HG02610 (cell line): ENCODE measurements around the gene EXOC2.
"Not testable (repeated sequence)": the region's sequence is repeated elsewhere in the genome, so short reads cannot be mapped to it uniquely, and the experiment has no call there.

Source experiments
- ATAC-seq: cut with Tn5 transposase; IDR thresholded peaks from one replicate; pipeline ENCODE4 v1.9.1; 2021; ENCODE audit warnings: mild to moderate bottlenecking, moderate library complexity; ENCODE audit not compliant: unreplicated experiment

Gene EXOC2

DNA sequence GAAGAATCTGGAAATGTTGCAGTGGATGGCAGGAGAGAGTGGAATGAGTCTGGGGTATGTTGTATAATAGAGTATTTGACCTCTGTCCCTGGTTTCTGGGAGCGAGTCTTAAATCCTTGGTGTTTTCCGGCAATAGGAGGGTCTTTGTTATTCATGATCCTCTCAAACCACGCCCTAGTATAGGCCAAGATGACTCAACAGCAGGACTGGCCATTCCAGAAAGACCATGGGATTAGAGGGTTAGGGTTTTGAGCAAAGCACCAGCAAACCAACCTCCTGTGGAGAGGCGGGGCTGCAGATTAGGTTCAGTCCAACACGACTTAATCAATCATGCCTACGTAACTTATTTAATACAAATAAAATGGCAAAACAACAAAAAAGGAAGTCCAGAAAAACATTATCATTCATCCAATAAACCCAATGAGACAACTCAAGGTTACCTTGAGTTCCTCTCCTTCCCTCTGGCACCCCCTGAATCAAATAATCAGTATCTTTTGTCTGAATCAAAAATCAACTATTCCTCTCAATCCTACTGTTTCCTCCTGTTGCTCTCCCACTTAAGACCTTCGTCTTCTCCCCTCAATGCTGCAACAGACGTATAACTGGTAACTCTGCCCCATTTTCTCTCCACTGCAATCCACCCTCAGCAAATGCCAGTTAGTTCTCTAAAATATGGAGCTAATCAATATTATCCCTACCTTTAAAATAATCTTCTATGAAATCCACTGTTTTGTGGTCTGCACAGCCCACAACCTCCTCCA is 51.5 kb downstream of the EXOC2 start:
- ATAC-seq = no peak

DNA sequence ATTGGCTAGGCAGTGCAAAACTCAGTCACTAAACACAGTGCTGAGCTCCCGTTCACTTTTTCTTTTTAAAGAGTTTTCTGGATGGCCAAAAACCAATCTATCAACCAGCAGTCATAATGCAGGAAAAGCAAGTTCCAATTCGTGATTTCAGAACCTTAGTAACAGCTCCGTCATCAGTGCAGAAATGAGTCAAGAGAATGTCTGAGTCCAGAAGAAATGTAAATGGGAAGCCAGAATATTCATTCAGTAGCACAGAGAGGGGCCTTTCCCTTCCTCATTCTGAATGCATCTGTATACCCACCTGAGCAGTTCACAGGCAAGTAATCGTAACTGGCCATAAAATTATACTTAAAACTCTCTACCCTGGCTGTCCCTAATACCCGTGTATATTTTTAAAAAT is 56.5 kb downstream of the EXOC2 start:
- peak; percentile 85 for ATAC-seq

DNA sequence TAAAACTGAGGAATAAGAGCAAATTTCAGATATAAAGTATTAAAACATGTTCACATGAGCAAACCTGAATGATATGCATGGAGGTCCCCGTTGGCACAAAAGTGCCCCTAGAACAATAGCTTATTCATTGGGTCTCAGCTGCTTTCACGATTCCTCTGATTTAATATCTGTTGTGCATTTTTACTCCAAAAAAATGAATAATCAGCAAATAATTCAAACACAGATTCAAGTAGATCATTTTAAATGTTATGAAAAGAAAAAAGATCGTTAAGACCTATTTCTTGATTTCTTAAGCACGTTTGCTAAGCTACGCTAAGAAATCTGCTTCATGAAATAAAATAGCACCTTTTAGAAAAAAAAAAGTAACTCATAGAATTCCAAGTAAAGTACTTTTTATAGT is 57.7 kb downstream of the EXOC2 start:
- ATAC-seq = no peak

GRCh38 chr6:633611-634010 is 59.3 kb downstream of the EXOC2 start:
- no peak for ATAC-seq

GRCh38 chr6:628766-629165 is 64.2 kb downstream of the EXOC2 start:
- ATAC-seq = peak; percentile 49

DNA sequence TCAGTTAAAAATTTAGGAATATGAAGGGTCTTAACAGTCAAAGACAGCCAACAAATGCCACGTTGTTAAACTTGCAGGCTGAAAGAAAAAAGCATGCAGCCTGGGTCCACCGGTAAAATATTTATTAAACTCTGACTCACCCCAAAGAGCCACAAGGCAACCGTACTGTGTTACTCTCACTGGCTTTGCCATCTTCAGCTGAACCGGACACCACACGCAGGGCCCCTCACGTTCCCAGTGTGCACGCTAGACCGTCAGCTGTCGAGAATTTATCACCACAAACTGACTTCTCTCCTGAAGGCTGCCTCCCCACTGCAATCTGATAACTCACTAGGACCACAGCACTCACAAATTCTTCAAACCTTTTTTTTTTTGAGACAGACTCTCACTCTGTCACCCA is 66.7 kb downstream of the EXOC2 start:
- ATAC-seq = no peak

- no peak for ATAC-seq
Measured at GRCh38 chr6:624979-625378, 68.0 kb downstream of the EXOC2 start.

DNA sequence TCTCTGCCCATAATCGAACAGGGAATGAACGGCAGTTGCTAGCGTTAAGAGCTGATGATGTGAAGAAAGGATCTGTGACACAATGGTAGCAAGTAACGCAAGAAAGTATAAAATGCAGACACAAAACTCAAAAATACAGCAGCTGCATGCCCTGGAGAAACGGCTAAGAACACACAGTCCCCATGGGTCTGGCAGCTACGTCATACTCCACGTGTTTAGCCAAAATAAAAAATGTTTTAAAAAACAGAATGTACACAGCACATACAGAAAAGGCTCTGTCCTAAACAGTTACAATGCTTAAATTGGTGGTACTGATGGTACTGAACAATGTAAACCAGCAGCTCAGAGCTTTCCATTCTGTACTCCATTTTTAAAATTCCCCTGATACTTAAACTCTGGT is 70.5 kb downstream of the EXOC2 start:
- no peak for ATAC-seq

DNA sequence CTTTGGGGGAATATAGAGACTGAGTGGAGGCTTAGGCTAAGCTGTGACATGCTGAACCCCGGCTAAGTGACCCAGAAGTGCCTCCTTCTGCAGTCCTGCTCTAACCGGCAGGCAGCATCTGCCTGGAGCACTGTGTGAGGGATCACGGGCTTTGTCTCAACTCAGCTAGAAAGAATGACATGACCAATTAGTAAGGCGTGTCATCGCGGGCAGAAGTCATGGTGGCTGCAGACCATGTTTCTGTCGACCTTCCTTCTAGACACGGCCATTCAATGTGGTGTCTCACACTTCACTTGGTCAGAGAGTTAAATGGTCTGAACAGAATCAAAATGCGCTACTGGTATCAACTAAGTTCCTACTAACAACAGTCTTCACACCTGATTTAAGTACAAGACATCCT is 71.0 kb downstream of the EXOC2 start:
- no peak for ATAC-seq

DNA sequence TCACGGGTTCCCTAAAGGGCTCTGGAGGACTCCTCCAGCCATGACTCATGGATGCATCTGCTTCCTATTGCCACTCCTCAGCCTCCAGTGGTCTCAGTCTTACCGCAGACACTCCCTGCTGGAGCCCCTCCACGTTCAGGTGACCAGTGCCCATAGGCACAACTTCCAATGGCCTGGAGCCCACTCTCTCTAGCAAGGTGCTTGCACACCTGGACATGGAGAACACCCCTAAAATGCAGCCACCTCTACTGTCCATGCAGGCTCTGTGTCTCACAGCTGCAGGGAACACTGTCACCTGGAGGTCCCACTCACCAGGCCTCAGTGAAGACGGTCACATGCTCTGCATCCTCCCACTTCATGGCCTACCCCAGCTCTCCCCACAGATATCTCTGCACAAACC is 72.0 kb downstream of the EXOC2 start:
- ATAC-seq = no peak

- no peak for ATAC-seq
Measured at GRCh38 chr6:620166-620565, 72.8 kb downstream of the EXOC2 start.

DNA sequence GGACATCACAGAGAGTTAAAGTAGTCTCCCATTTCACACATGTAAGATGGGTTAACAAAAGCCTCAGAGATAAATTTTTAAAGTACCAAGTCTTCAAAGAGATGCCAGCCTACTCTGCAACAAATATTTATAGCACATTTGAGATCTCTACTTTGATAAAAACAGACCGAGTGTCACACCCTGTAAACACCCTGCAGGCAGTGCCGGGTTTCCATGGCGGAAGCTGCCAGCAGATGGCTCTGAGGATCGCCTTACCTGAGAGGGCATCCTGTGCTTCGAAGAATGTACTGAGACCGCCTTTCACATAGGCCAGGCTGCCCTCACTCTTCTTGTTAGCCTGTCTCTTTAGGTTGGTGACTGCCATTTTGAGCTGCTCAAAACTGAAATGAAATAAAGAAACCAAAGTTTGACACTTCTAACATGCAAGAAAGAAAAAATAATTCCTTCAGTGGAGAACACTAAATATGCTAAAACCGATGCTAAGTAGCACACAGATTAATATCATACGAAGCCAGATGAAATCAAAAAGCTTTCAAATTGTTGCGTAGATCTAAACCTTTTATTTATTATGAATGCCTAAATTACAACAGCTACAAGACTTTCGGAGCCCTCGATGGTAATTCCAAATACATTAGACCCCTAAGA is 75.4 kb downstream of the EXOC2 start:
- no peak for ATAC-seq

- no peak for ATAC-seq
Measured at GRCh38 chr6:613981-614380, 79.0 kb downstream of the EXOC2 start.

DNA sequence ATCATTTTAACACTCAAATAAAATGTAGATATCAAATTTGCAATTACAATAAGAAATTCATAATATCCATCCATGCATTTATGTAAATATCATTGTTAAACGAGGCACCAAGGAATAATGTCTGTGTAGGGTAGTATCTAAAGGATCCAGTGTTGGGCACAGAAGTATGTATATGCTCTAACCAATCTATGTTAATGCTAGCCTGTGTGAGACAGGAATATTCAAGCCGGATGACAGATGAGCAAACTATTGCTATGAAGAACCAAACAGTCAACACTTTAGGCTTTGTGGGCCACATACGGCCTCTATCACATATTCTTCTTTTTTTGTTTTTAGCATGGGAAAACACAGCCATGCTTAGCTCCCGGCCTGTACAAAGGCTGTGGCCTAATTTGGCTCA is 81.0 kb downstream of the EXOC2 start:
- no peak for ATAC-seq

GRCh38 chr6:610882-611281 is 82.1 kb downstream of the EXOC2 start:
- no peak for ATAC-seq

- ATAC-seq = no peak
Measured at GRCh38 chr6:609905-610304, 83.0 kb downstream of the EXOC2 start.

DNA sequence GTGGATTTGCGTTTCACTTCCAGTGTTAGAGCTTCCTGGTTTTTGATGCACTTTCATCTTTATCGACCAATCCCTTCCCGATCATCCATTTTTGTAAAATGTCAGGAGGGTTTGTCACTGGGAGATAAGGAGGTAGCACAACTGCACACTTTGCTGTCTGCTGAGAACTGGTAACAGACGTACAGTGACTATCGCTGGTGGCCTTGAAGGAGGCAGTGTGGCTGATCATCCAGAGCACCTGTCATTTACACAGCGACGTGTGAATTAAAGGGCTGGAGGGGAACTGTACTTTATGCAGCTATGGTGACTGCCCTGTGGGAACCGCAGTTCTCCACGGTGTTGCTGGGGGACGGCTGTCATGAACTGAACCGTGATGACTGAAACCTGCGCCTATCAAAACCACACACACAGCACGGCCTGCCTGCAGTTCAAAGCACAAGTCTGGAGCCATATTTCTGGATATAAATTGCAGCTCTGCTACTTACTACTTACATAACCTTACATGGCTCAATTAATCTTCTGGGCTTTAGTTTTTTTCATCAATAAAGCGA is 86.0 kb downstream of the EXOC2 start:
- no peak for ATAC-seq

DNA sequence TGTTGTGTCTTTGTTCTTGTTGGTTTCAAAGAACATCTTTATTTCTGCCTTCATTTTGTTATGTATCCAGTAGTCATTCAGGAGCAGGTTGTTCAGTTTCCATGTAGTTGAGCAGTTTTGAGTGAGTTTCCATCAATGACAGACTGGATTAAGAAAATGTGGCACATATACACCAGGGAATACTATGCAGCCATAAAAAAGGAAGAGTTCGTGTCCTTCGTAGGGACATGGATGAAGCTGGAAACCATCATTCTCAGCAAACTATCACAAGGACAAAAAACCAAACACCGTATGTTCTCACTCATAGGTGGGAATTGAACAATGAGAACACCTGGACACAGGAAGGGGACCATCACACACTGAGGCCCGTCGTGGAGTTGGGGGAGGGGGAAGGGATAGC is 87.0 kb downstream of the EXOC2 start:
- not testable (repeated sequence) for ATAC-seq

DNA sequence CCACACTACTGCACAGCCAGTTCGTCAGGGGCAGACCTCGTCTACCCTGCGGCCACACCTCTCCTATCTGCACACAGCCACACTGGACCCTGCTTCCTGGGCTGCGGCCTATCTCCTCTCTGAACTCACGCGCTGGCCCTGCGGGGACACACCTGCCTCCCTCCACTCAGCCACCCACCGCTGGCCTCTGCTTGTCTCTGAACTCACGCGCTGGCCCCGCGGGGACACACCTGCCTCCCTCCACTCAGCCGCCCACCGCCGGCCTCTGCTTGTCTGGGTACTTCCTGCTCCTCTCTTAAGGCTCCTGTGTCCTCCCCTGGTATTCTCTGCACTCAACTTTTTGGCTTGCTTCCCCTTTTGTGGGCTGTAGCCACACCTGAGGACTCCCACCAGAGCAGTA is 88.4 kb downstream of the EXOC2 start:
- no peak for ATAC-seq

DNA sequence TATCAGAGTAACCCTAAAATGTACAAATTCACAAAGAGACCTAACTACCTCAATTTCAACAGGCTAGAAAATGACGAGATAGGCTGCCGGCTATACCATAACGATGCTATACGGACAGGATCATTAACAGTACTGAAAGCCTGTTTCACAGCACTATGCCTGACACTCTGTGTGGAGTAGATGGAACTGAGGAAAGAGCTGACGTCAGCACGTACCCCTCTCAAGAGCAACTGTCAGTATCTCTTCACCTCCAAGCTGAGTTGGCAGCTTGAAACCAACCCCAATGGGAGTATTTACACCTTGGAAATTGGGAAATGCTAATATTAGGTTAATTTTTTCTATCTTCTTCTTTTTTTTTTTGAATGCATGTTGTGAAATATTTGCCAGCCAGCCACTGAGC is 89.7 kb downstream of the EXOC2 start:
- ATAC-seq = no peak

DNA sequence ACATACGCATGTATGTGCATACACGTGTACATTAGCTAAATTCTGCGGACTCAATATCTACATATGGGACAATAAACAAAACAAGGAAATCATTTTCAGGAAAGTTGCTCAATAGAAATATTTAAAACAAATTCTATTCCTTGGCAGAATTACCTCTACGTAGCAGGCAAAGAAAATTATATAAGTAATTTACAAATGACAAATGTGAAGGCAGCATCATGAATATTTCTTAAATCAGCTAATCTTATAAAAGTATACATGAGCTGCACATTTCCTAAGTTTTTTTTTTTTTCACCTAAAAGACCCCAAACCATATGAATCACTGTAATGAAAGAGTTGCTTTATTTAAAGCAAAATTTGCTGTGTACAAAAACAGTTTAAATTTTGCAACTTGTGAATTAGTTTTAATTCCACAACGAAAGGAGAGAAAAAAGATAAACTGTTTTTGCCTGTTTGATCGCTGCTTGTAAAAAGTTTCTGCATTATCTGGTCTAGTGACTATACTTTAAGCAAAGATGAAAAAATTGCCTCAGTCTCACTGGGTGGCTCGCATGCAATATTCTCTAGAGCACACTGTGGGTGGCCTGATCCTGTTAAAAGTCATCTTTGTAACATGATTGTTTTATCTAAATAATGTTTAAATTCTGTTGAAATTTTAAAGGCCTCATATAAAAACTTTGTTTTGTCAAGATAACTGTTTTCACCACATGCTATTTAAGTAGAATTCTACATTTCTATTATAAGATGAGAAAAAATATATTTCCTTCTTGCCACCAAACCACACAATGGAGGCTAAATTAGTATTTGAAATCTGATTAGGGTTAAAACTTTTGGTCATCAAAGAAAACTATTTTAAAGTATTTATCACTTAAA is 93.1 kb downstream of the EXOC2 start:
- ATAC-seq = no peak

GRCh38 chr6:593907-594212 is 99.1 kb downstream of the EXOC2 start:
- ATAC-seq = no peak
